VCaP (cell line): ENCODE results near the gene MRGPRG.

Source experiments
- H3K27ac ChIP-seq: fragments of 450-650 bp; 2 replicates; pipeline ENCODE4 v1.5.1; 2017
- TF ChIP-seq, protein P1 (sequence below): fragments of 450-650 bp; conservative IDR thresholded peaks from 2 replicates; pipeline ENCODE4 v1.5.1; 2017; ENCODE audit warnings: mild to moderate bottlenecking, moderate library complexity

Gene MRGPRG

DNA sequence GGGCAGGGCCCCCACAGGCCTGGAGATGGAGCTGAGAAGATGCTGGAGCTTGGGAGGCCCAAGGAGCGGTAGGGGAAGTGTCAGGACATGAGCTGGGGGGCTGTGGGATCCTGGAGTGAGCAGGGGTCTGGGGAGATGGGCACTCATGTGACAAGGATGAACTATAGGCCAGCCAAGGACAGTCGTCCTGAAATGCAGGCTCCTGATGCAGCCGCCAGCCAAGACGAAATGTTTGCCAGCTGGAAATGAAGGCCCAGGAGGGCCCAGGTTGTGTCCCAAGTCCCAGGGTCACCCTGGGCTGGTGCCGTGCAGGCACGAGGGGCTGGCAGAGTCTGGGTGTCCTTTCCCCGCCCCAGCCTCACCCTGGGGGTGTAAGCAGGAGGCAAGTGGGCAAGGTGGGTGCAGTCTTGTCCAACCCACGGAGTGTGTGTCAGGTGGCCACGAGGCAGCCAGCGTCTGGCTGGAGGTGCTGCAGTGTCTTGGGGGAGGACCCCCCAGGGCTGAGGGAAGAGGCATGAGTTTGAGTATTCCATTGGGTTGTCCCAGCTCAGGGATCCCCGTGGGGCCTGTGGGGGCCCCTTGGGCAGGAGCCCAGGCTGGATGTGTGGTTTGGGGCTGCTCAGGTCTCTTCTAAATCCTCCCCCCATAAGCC is 21.4 kb downstream of the MRGPRG start:
- no peak overlapping the region for H3K27ac ChIP-seq
- TF ChIP-seq, protein P1, sequence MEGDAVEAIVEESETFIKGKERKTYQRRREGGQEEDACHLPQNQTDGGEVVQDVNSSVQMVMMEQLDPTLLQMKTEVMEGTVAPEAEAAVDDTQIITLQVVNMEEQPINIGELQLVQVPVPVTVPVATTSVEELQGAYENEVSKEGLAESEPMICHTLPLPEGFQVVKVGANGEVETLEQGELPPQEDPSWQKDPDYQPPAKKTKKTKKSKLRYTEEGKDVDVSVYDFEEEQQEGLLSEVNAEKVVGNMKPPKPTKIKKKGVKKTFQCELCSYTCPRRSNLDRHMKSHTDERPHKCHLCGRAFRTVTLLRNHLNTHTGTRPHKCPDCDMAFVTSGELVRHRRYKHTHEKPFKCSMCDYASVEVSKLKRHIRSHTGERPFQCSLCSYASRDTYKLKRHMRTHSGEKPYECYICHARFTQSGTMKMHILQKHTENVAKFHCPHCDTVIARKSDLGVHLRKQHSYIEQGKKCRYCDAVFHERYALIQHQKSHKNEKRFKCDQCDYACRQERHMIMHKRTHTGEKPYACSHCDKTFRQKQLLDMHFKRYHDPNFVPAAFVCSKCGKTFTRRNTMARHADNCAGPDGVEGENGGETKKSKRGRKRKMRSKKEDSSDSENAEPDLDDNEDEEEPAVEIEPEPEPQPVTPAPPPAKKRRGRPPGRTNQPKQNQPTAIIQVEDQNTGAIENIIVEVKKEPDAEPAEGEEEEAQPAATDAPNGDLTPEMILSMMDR, result no peak

DNA sequence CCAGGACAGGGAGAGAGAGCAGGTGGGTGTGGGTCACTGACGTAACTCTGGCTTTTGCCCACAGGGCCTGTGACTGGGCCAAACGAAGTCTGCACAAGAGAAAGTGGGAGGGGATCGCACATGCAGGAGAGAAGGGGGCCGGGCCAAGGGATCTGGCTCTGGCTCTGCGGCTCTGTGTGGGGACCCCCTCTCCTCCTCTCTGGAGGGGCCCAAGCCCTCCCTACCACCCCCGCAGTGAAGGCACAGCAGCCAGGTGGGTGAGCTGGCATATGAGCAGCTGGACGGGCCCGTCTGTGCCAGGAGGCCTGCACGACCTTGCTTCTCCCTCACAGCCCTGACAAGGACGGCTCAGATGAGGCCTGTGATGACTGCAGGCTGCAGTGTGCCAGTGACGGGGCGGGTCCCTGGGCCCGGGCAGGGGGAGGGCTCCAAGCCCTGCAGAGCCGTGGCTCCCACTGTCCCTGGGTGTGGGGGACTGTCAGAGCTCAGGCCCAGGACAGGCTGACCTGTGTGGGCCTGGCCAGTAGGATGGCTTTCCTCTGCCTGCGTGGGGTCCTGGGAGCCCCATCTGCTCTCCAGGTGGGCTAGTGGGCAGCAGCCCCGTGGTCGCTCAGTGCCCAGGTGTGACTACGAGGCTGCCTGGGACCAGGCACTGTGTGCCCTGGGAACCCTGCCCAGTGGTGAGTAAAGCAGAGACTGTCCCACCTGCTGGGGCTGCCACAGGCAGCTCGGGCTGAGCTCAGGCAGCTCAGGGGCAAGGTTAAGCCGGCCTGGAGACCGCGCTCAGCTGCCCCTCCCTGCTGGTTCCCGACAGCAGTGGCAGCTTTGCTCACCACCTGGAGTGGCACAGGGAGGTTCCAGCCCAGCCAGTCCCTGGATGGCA is 22.2 kb downstream of the MRGPRG start:
- no peak overlapping the region for H3K27ac ChIP-seq
- TF ChIP-seq, protein P1, result no peak

DNA sequence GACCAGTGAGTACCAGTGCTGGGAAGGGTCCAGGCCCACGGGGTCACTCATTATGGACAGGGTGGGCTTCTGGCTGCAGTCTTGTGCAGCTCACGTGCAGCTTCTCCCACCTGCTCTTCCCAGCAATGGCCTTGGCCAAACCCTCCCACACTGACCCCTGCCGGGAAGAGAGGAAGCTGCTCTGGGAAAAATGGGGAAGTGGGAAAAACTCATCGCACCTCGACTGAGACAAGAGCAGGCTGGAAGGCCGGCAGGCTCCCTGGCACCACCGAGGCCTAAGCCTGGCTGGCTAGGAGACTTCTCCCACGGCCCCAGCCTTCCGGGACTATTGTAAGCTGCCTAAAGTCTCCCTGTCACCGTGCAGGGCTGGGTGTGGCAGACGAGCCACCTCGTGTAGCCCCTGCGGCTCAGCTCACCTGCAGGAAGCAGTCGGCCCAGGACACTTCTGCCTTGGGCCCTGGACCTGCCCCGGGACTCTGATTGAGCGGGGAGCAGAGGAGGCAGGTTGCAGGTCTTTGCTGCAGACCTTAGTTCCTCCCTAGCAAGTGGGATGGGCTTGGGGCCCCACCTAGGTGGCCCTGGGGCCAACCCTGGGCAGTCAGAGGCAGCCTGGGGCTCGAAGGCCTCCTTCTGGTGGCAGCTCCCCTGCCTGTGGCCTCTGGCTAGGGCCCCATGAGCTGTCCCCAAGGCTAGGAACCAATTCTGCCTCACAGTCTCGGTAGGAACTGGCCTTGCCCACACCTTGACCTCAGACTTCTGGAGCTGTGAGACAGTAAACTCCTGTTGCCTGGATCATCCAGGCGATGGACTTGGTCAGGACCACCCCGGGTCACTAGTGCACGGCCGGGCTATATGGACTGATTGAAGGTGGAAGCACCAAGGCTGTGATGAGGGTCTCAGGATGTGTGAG is 23.1 kb downstream of the MRGPRG start:
- TF ChIP-seq, protein P1, result peak; percentile 39
- no peak overlapping the region for H3K27ac ChIP-seq

DNA sequence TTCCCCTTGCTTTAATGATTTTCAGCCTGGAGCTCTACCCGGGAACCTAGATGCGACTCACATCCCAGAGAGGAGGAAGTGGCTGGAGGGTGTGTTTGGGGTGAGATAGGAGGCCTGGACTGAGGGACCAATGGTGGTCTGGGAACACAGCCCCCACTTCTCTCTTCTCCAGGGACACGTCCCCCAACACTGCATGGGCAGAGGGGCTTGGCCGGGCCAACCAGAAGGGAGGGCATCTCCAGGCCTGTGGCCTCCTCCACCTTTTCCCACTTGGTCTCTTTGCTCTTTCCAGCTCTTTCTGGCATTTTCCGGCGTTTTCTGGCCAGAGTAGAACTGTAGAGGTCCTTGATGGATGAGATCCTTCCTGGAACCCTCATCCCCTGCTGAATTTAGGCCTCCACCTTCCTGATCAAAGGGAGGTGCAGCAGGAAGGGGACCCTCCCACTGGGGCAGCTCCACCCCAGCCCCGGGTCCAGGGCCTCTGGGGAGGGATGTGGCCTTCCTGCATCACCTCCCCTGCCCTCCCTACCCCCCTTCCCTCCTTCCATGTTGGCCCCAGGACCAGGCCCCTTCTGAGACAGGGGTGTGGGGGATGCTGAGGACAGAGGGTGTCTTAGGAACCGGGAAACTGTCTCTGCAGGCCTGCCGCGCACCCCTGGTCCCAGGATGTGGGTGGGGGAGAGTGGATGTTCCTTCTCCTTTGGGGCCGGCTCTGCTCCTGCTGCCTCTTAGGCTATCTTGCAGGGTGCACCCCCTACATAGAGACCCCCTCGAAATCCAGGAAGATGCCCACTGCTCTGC is 24.4 kb downstream of the MRGPRG start:
- TF ChIP-seq, protein P1, result no peak

DNA sequence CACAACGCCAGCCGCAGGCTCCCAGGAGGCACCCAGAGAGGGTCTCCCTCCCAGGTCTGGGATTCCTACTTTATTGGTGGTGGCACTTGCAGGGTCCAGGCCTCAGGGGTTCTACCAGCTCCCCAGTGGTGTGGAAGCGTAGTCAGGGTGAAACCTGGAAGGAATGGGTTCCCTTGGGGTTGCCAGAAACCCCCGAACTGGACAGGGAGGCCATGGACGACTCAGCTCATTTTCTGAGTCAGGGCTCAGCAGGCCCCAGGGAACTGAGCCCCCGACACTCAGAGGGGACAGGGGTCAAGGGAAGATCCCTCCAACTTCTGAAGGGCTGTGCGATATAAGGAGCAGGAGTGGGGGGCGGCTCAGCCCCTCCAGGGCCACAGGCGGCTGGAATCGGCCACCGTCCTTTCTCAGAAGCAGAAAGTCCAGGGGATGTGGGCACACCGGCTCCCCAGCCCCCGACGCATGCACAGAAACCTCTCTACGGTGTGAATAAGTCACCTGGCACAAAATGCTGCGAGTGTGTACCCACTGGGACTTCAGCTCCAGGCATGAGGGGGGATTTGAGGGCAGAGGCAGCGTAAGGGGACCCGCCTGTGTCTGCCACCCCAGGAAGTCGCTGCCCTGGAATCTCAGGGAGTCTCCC is 25.1 kb downstream of the MRGPRG start:
- TF ChIP-seq, protein P1, result no peak
- no peak overlapping the region for H3K27ac ChIP-seq

More for the DNA sequence above, 24.4 kb downstream of the MRGPRG start:
- H3K27ac ChIP-seq, result no peak overlapping the region

DNA sequence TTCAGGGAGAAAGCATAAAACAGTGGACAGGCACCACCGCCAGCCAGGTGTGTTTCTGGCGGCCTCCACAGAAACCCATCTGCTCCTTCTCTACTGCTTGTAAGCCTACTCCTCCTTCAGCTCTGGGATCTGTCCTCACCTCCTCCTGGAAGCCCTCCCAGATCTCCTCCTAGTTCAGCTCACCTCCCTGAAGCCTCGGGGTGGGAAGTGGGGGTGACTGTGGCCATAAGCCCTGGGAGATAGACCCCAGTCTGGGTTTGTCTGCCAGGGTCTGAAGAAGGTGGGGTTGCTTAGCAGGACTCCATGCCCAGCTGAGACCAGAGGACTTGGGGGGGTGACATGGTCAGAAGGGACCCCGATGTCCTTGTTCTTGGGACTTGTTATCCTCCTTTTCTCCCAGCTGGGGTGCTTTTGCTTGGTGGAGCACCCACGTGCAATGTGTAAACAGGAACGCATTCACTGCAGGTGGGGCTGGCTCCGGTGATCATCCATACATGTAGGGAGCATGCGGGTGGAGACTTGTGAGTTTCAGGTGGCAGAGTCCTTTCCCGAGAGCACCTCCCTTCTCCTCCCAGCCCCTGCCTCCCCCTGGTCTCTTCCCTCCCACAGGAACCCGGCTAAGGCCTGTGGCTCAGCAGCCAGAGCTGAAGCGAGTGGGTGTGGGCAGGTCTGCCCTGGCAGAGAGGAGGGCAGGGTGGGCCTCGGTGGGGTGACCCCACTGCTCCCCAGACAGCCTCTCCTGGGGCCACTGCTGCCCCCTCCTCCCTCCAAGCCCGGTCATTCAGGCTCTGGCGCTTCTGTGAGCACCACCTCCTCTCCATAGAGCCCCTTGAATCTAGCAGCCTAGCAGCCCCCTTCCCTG is 25.9 kb downstream of the MRGPRG start:
- no peak overlapping the region for H3K27ac ChIP-seq
- TF ChIP-seq, protein P1, result no peak
